ENCODE results near the gene RASGRP3. TPM values are rescaled to one million over a fixed set of nuclear protein-coding genes. Genes with fewer than 3 reads are reported as not detected.

Gene RASGRP3
- total RNA-seq, 2 donors from 2014 or later, result 10.9 to 13.8 TPM

DNA sequence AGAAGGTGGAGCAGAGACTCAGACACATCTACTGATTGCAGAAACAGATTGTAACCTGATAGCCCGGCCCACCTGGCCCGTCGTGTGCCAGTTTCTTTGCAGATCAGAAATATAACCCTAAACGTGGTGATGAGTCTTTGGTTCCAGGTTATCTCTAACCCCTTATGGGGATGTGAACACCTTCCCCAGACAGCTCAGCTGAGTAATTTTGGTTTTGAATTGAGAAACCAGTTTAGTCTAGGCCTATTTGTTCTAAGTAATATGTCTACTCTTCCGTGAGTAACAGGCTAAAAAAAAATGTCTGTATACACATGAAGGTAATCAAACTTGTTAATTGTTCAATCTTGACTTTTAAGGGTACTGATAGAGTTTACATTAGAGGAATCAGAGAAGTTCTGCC lies 35.7 kb downstream of the RASGRP3 start:
- intact Hi-C loops (cut with DNase I), result no loop called here
- DNase-seq (ENCODE audit: low spot score), result no peak

DNA sequence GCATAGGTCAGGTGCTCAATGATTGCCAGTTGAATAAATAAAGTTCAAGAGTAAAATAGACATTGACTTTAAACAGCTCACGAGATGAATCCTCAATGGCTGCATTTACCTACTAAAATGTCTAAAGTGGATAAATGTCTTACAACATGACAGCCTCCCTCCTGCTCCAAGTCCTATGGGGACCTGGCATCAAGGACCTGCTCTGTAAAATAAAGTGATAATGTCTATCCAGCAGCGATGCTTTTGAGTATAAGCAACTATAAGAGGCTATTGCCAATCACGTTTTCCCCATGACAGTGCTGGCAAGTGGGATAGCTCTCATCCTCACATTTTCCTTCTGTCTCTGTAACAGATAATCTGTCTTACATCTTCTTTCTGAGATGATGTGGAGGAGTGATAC lies 37.0 kb downstream of the RASGRP3 start:
- DNase-seq (ENCODE audit: low spot score), result no peak
- intact Hi-C loops (cut with DNase I), result no loop called here

DNA sequence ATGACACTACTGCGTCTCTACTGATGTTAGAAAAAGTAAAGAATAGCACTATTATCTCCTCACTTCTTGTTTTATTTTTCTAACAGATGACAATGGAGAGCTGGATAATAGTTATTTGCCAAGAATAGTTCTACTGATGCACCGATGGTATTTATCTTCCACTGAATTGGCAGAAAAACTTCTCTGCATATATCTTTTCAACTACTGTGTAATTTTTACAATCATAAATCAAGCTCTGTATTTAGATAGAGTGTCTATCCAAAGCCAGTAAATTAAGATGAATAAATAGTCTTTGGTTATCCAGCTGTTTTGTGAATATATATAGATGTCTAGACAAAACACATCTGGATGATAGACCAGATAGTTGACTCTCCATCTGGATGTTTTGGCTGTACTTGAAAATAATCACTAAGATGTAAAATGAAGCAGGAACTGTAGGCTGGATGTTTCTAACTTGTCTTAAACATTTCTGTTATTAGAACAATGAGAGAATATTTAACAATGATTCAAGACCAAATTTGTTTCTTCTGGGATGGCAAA lies 40.1 kb downstream of the RASGRP3 start:
- intact Hi-C loops (cut with DNase I), result no loop called here
- DNase-seq (ENCODE audit: low spot score), result no peak

DNA sequence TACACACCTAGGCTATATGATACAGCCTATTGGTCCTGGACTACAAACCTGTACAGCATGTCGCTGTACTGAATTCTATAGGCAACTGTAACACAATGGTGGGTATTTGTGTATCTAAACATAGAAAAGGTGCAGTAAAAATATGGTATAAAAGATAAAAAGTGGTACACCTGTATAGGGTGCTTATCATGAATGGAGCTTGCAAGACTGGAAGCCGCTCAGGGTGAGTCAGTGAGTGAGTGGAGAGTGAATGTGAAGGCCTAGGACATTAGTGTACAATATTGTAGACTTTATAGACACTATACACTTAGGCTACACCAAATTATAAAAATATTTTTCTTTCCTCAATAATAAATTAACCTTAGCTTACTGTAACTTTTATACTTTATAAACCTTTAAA lies 41.8 kb downstream of the RASGRP3 start:
- no peak for DNase-seq (ENCODE audit: low spot score)
- intact Hi-C loops (cut with DNase I), result no loop called here

DNA sequence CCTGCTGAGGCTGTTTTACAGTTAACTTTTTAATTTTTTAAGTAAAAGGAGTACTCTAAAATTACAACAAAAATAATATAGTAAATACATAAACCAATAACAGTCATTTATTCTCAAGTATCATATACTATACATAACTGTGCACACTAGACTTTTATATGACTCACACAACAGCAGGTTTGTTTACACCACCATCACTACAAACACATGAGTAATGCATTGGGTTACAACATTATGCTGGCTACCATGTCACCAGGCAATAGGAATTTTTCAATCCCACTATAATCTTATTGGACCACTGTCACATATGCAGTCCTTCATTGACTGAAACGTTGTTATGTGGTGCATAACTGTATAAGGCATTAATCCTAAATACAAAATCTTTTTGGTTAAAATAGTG lies 42.5 kb downstream of the RASGRP3 start:
- no peak for DNase-seq (ENCODE audit: low spot score)
- intact Hi-C loops (cut with DNase I), result no loop called here

DNA sequence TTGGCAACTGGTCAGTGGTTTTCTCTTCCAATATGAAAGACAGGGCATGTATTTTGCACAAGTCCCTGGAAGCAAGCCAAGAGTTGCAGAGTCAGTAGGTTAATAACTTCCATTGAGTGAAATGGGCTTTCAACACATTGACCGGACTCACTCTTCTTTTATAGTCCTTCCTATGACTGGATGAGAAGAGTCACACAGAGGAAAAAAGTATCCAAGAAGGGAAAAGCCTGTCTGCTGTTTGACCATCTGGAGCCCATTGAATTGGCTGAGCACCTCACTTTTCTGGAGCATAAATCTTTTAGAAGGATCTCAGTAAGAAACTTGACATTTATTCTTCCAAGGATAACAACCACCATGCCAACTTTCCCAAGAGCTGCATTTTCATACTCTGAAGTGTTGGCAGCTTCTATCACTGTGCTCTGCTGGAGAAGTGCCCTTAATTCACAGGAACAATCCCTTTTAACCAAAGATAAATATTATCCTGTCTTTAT lies 45.4 kb downstream of the RASGRP3 start:
- no peak for DNase-seq (ENCODE audit: low spot score)
- intact Hi-C loops (cut with DNase I), result no loop called here

DNA sequence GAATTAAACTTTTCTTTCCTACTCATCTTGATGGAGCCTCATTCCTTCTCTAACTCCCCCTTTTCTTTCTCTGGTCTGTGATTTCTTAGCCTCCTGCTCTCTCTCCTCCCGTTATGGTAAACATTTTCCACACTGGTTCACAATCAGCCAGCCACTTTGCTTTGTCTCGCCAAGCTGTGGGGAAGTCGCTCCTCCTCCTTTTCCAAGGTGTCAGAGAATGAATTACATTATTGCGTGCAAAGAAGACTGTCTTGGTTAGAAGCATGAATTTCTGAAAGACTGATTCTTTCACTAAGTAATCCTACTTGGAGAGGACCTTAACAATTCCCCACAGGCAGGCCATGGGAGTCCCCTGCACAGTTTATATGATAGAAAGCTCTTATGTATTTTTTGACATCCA lies 46.1 kb downstream of the RASGRP3 start:
- intact Hi-C loops (cut with DNase I), result no loop called here
- DNase-seq (ENCODE audit: low spot score), result no peak

DNA sequence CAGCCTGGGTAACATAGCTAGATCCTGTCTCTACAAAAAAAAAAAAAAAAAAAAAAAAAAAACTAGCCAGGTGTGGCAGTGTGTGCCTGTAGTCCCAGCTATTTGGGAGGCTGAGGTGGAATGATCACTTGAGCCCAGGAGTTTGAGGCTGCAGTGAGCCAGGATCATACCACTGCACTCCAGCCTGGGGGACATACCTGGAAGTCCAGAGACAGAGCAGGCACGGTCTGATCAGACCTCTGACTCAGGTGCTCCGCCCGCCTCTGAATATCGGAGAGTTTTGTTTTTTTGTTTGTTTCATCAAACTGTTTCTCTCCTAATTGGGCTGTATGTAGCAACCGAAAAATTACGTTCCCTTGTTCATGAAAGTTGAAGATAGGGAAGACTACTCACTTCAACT lies 49.2 kb downstream of the RASGRP3 start:
- no peak for DNase-seq (ENCODE audit: low spot score)
- intact Hi-C loops (cut with DNase I), result no loop called here

DNA sequence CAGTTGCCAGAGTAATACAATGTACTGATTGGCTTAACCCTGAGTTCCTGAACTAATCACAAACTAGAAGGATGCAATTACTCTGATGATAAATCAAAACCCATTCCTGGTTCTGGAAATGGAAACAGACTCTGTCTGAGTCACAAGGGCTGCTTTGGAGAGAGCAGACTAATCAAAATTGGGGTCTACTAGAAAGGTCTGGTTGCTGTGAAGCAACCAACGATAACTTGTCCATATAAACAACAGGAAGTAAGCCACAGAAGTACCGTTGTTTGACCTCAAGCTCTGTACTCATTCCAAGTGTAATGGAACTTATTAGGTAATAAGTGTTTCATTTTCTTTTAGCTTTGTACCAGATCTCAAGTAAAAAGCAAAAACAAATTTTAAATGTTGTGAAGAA lies 49.7 kb downstream of the RASGRP3 start:
- DNase-seq (ENCODE audit: low spot score), result no peak
- intact Hi-C loops (cut with DNase I), result no loop called here

DNA sequence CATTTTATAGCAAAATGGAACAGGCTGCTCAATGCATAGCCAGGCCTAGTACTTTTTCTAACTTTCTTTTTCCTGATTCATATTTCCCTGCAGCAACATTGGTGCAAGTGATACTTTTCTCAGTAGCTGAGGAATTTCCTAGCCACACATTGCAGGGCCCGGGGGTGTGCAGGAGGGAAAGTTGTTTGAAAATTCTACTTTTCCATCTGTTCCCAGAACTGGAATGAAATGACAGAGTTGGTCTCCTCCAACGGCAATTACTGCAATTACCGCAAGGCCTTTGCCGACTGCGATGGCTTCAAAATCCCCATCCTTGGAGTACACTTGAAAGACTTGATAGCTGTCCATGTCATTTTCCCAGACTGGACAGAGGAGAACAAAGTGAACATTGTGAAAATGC lies 50.5 kb downstream of the RASGRP3 start:
- no peak for DNase-seq (ENCODE audit: low spot score)
- intact Hi-C loops (cut with DNase I), result no loop called here

DNA sequence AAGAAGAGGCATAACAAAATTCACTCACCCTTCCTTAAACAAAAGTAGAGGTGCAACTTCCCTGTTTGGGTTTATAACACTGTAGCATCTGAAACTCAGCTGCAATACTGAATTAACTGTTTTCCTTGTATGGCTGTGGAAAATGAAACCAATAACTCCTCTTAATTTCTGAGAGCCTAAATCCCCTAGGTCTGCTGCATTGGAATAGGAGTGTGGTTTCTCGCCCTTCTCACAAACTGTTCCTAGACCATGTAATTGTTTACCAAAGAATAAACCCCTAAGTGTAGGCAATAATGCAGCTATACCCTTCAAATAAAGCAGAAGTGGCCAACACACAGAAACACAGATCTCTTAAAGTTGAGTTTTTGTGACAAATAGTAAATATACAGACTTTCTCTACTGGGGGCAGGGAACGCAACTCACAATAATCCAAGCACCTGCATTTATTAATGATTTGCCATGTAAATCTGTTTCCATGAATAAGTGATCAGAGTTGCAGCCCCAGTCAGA lies 52.0 kb downstream of the RASGRP3 start:
- intact Hi-C loops (cut with DNase I), result no loop called here

DNA sequence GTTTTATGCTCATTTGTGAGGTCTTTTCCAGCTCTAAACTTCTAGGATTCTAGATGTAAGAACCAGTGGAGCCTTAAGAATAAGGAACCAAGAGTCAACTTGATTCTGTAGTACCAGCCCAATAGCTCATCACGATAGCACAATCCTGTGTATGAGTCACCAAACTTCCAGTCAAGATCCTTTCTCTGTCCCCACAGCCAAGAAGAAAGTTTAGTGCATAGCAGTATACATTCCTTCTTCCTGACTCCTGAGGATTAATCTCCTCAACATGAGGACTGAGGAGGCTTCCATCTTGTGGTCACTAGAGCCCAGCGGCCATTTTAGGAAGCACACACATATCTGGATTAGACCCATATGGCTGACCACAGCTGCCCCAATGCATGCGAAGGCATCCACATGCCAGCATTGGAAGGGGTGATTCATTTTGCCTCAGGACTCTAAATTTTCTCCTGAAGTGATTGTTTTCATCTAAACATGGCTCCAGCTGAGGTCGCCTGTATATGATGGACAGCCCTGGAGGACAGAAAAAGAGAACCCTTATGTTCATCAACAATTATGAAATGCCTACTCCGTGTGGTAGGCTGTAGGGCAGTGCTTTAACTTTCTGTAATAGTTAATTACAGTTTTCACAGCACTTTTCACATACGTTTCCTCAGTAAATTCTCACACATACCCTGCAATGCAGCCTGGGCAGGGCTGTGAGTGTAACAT lies 53.5 kb downstream of the RASGRP3 start:
- intact Hi-C loops (cut with DNase I), result no loop called here
- no peak for DNase-seq (ENCODE audit: low spot score)

More for the DNA sequence above, 52.0 kb downstream of the RASGRP3 start:
- DNase-seq (ENCODE audit: low spot score), result no peak

DNA sequence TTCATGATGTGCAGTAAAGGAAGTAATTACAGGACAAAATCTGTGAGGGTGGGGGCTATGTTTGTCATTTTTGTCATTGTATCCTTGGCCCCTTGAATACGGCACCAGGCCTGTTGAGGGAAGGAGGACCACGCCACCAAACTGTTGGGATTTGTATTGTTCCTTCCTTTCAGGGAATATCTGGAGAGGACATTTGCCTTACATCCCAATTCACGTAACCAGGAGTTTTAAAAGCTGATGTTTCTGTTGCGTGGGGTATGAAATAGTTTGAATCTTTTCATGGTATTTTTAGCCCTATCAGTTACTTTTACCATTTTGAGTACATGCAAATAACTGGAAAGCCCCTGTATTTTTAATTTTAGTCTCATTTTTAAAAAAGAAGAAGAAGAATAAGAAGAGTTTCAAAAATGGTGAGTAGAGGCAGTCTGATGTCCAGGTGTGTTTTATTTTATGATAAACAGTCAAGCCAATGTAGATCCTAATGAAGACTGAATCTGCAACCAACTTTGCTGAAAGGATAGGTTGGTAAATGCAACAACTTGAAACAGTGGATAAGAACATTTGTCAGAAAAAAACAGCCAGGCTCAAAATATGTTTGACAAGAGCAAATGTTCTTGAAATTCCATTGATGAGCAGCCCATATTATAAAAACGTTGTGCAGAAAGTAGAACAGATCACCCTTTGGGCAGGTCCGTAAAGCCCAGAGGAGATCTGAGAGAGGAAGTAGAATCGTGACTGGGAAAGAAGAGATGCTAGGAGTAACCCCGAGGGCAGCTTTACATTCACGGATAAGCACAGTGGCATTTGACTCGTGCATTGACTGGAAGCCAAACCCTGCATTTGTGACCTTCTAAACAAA lies 54.5 kb downstream of the RASGRP3 start:
- DNase-seq (ENCODE audit: low spot score), result no peak
- intact Hi-C loops (cut with DNase I), result no loop called here

DNA sequence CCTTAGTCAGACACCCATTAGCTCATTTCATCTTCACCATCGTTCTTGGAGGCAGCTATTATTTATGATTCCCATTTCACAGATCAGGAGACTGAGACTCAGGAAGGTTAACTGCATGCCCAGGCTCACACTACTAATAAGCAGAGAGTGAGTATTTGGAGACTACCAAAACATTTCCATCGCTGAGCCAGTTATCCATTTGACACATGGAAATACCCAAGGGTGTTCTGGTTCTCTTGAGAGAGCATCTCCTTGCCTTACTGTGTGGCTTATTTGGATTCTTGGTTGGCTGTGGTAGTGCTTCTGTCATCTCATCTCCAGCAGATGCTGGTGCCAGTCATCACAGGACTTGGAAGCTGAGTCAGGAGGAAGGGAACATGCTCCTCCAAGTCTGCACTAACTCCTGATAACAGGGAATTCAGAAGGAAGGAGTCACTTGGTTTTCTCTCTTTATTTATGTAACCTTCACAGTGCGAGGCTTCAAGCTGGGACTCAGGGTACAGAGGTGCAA lies 55.2 kb downstream of the RASGRP3 start:
- intact Hi-C loops (cut with DNase I), result no loop called here
- DNase-seq (ENCODE audit: low spot score), result no peak

DNA sequence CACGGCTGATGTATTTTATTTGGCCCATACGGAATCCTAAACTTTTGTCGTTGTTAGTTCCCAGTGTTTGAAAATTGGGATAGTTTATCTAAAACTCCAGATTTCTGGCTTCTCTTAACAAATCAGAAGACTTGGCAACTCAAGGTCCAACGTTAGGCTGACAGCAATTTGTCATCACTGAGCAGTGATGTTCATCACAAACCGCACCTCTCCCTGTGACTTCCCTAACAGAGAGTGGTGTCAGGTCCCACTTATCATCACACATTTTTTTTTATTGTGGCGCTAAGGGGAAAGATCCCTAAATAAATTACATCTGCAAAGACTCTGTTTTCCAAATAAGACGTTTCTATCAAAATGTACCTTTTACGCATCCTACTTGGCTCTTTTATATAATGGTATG lies 55.7 kb downstream of the RASGRP3 start:
- DNase-seq (ENCODE audit: low spot score), result no peak
- intact Hi-C loops (cut with DNase I), result no loop called here

DNA sequence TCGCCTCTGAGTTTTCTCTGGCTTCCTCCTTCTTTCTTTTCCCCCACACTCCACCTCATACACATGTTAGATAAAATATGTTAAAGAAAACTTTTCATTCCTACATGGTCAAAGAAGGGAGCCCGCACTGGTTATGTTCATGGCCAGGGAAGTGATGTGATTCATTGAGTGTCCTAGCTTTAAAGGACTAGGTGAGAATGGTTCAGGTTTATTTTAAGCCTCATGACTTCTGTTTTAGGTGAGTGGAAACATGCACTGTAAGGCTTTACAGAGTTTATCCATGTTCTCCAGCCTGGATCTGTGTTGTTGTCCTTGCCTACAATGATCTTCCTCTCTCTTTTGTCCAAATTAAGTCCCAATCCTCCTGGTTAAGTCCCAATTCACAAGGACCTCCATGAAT lies 56.5 kb downstream of the RASGRP3 start:
- intact Hi-C loops (cut with DNase I), result no loop called here
- no peak for DNase-seq (ENCODE audit: low spot score)

DNA sequence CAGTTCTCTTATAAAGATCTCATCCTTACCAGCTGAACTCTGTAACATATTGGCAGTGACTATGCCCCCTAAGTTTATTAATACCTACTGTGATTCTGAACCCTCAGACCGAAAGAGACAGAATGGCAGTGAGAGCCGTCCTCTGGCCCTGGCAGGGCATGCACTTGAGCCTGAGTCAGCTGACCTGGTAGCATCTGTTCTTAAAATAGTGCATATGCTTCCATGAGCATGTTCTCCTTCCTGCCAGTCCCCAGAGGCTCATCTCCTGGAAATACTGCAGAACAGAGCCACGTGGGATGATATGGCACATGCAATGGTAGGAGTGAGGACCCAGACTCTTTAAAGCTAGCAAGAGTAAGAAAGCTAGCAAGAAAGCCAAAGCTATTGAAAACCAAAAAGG lies 59.0 kb downstream of the RASGRP3 start:
- no peak for DNase-seq (ENCODE audit: low spot score)
- intact Hi-C loops (cut with DNase I), result no loop called here

DNA sequence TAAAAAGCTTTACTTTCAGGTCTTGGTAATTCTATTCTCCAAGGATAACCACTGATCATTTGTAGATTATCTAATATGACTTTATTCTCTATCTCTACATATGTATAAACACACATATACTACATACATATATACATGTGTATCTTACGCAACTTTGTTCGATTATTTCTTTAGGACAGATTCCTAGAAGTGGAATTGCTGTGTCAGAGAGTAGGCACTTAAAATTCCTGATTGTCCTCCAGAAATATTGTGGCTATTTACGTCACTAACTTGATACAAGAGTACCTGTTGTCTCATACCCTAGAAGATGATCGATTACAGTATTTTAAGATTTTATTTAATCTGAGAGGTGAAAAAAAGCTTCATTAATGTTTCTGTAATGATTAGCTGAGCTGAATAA lies 64.8 kb downstream of the RASGRP3 start:
- intact Hi-C loops (cut with DNase I), result no loop called here
- no peak for DNase-seq (ENCODE audit: low spot score)

DNA sequence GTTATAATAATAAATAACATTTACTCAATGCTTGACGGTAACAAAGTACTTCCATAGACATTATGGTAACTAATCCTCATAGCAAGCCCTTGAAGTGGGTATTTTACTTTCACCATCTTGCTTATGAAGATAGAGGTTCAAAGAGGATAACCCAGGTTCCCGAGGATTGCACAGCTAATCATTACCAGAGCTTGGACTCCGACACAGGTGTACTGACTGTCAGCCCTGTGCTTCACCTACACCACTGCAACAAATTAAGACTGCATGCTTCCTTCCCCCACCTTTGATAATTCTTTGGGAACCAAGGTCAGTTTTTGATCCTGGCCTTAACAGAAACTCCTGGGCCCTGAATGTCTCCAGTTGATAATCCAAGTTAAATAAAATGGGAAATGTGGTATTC lies 73.8 kb downstream of the RASGRP3 start:
- intact Hi-C loops (cut with DNase I), result no loop called here
- no peak for DNase-seq (ENCODE audit: low spot score)

DNA sequence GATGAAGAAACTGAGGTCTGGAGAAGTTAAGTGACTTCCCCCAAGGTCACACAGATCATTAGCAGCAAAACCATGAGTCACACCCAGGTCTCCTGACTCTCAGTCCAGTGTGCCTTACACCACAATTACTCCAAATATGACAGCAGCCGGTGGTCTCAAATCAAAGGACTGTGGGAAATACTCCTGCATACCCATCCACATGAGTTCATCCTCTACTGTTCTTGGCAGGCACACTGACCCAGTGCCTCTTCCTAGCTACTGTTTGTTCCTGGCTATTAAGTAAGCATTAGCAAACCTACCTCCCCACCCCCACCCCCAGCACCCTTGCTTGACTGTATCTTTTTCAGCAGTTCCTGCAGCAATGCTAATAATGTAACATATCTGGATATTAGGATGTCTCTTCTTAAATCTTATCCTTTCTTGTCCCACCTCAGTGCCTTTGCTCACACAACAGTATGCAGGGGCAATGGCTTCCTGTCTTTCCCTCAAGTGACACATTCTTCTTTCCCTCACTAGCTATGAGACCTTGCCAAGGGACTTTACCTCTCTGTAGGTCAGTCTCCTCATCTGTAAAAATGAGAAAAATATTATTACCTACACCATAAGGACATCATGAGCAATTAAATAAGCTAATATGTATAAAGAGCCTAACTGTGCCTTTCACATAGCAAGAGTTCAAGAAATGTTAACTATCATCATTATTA lies 76.5 kb downstream of the RASGRP3 start:
- intact Hi-C loops (cut with DNase I), result no loop called here
- no peak for DNase-seq (ENCODE audit: low spot score)
